NCI-H187 (cell line): ENCODE measurements around the gene FAF2.
"Not testable (repeated sequence)": the region's sequence is repeated elsewhere in the genome, so short reads cannot be mapped to it uniquely, and the experiment has no call there.

Experiments used
- DNase-seq, 2 experiments: peaks; one replicate each; lab custom pipeline; 2025; lab: John Stamatoyannopoulos, UW

Gene FAF2

DNA sequence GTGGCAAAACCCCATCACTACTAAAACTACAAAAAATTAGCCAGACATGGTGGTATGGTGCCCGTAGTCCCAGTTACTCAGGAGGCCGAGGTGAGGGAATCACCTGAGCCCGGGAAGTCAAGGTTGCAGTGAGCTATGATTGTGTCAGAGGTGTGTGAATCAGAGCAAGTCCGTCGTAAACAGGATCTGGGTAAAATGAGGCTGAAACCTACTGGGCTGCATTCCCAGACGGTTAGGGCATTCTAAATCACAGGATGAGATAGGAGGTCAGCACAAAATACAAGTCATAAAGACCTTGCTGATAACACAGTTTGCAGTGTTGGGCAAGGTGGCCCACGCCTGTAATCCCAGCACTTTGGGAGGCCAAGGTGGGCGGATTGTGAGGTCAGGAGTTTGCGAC is 29.9 kb upstream of the FAF2 start:
- DNase-seq, result no peak

DNA sequence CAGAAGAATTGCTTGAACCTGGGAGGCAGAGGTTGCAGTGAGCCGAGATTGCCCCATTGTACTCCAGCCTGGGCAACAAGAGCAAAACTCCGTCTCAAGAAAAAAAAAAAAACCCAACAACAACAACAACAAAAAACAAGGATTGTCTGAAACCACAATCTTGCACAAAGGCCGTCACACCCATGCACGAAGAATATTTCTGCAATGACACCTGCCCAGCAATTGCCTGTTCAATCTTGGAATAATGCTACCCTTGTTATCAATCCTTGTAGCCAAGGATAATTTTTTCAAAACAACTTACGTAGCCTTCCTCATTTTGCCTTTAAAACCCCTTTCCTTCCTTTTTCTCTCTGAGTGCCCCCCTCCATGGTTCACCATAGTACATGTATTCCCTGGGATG is 28.1 kb upstream of the FAF2 start:
- DNase-seq, result no peak

DNA sequence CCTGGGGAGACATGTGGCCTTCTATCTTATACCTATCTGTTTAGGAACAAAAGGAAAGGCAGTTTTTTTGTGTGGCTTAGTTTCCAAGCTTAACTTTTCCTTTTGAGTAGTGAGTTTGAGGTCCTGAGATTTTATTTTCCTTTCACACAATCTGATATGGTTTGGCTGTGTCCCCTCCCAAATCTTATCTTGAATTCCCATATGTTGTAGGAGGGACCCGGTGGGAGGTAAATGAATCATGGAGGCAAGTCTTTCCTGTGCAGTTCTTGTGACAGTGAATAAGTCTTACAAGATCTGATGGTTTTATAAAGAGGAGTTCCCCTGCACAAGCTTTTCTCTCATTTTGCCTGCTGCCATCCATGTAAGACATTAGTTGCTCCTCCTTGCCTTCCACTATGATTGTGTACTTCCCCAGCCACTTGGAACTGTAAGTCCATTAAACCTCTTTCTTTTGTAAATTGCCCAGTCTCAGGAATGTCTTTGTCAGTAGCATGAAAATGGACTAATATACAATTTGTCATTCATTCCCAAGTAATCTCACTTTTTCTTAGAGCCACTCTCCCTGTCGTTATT is 27.1 kb upstream of the FAF2 start:
- no peak for DNase-seq

DNA sequence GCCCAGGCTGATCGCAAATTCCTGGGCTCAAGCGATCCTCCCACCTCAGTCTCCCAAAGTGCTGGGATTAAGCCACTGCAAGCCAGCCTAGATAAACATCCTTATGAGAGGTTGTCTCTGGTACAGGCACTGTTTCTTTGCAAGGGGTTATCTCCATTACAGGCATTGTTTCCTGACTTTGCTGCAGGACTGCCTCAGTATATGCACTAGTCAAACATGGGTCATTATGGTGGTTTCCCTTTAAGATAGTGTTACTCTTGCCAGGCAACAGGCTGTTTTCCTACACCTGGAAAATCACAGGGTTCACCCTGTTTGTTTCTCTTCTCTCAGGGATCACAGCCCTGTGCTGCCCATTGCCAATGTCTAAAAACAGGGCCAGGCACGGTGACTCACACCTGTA is 24.0 kb upstream of the FAF2 start:
- no peak for DNase-seq

DNA sequence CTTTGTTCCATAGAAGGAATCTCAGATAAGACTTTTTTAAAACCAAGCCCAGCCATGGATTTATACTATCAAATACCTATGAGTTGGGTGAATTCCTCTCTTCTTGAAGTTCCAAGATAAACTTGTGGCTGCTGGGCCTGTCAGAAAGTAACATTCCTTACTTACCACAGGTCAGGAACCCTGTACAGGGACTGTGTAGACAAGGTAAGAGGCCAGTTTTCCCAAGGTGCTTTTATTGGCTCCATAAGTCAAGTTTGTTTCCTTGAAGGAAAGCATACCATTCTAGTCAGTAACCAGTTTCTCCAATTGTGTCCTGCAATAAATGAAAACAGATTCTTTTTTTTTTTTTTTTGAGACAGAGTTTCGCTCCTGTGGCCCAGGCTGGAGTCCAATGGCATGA is 23.0 kb upstream of the FAF2 start:
- no peak for DNase-seq

DNA sequence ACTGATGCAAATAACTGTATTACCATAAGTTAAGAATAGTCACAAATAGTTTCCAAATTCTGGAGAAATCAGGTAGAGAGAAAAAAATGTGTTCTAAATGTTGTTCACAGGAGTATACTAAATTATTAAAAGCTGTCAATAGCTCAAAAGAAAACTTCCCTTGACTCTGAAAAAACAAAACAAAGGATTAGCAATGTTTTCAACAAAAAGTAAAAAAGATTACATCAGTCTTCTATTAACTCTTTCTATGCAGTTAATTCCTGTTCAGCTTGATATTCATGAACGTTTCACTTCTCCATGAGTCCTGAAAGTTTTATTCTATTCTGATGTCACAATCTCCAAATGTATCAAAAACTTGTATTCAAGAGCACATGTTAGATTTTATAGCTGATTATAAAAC is 22.4 kb upstream of the FAF2 start:
- no peak for DNase-seq

DNA sequence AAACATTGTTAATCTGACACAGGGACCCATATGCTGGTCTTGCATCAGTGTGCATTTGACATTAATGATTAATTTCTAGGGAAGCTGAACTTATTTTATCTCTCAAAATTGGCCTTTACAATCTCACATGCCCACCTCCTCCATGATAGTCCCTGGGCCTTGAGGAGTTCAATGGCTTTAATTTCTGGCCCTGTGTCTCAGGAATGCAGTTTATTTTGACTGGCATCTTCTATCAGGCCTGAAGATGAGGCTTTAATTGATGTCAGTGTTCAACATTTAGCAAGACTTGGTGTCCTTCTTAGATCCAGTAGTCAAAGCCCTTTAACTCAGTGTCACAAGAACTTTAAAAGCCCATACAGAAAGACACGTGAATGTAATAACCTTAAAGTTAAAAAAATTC is 21.3 kb upstream of the FAF2 start:
- no peak for DNase-seq

DNA sequence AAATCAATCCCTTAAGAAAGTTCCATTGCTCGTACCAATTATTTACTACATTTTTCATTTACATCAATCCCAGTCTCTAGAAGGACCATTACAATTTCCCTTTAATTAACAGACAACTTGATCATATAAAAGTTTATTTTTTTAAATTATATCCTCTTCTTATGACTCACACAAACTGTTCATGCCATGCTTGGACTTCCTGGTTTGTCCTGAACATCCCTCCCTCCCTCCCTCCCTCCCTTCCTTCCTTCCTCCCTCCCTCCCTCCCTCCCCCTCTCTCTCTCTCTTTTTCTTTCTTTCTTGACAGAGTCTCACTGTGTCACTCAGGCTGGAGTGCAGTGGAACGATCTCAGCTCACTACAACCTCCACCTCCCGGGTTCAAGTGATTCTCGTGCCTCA is 20.2 kb upstream of the FAF2 start:
- DNase-seq, result no peak

DNA sequence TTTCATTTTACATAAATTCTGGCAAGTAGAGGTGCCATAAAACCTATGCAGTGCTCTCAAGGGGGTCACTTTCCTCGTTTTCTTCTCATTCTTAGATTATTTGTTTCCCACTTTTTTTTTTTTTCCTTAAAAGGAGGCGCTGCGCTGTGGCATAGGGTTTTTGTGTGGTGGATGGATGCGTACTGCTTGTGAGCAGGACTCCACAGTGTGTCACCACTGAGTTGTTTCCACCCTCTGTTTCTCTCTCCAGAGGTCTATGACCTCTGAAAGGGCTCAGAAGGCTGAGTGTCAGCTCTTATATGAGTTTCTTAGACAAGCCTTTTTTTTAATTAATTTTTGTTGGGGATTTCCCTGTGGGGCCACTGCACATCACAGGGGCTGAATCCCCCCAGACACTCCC is 18.2 kb upstream of the FAF2 start:
- DNase-seq, result no peak

DNA sequence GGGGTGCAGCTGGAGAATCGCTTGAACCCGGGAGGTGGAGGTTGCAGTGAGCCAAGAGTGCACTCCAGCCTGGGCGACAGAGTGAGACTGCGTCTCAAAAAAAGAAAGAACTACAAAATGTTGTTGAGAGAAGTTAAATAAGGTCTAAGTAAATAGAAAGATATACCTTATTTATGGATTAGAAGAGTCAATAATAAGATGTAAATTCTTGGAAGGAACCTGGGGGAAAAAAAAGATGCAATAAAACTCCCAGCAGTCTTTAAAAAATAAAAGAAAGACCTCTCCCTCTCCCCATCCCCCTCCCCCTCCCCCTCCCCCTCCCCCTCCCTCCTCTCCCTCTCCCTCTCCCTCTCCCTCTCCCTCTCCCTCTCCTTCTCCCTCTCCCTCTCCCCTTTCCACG is 15.5 kb upstream of the FAF2 start:
- no peak for DNase-seq

DNA sequence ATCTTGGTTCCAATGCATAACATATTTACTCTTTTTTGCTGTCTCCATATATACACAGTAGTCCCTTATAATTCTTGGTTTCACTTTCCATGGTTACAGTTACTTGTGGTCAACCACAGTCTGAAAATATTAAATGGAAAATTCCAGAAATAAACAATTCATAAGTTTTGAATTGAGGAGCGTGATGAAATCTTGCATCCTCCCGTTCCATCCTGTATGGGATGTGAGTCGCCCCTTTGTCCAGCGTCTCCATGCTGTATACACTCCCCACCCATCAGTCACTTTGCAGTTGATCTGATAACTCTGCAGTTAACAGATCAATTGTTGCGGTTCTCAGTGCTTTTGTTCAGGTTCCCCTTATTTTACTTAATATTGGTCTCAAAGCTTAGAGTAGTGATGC is 11.5 kb upstream of the FAF2 start:
- DNase-seq, result no peak

DNA sequence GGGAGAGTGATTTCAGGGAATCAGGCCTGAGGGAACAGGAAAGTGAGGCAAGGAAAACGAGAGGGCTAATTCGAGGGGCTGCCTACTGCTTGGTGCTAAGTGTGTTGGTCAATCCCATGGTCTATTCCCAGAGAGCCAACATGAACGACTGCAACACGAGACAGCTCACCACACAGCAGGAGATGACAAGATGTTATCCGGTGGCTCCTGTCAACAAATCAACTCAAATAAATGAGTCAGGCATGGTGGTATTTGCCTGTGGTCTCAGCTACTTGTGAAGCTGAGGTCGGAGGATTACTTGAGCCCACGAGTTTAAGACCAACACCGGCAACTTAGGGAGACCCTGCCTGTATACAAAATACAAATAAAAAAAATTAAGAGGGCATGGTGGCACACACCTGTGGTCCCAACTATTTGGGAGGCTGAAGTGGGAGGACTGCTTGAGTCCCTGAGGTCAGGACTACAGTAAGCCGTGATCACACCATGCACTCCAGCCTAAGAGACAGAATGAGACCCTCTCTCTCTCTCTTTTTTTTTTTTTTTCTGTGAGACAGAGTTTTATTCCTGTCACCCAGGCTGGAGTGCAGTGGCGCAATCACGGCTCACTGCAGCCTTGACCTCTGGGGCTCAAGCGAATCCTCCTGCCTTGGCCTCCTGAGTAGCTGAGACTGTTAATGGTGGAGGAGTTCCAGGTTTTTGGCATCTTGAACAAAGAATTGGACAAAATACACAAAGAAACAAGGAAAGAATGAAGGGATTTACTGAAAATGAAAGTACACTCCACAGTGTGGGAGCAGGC is 9.0 kb upstream of the FAF2 start:
- DNase-seq, result no peak

DNA sequence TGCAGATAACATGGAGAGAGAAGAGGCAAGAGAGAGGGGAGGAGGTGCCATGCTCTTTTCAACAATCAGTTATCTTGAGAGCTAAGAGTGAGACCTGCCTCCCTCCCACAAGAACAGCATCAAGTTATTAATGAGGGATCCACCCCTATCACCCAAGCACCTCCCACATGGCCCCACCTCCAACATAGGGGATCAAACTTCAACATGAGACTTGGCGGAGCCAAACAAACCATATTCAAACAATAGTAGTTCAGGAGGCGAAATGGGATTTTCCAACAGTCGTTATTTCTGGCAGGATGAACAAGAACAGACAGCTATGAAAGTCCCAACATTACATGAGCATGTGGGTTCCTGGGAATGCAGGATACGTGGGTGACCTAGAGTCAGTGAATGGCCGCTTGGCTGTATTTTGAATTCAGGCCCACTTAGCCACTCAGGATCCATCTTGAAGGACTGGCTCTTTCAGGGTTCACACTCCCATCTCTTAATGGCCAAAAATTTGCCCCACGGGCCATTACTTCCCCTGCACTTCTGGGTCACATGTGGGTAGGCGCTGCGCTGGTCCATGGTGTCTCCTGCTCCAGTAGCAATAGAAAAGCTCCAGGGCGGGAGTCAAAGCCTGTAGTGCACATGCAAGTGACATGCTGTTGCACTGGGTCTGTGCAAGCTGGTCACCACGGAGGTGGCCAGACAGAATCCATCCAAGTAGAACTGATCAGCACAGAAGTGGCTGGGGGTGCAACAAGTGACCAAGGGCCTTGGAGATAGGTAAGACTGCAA is 7.1 kb upstream of the FAF2 start:
- no peak for DNase-seq

DNA sequence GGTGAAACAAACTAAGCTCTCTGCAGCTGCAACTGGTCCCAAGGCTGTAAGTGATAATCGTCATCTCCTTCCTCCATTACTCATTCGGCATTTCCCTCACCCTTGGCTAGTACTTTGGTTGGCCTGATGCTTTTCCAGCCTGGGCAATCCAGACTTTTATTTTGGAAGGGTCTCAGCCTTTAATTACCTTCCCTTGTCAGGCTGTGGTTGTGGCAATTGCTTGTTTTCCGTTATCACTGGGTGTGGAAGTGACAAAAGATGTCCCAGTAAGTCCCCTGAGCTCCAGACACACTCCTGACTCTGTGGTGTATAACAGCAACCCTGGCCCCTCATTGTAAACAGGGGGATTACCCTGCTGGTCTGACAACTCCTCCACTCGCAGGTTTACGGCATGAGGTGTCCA is 6.3 kb upstream of the FAF2 start:
- DNase-seq, result no peak

DNA sequence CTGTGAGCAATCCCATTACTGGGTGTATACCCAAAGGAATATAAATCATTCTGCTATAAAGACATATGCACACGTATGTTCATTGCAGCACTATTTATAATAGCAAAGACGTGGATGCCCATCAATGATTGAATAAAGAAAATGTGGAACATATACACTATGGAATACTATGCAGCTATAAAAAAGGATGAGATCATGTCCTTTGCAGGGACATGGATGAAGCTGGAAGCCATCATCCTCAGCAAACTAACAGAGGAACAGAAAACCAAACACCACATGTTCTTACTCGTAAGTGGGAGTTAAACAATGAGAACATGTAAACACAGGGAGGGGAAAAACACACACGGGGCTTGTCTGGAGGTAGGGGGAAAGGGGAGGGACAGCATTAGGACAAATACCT is 5.3 kb upstream of the FAF2 start:
- DNase-seq, result not testable (repeated sequence)

DNA sequence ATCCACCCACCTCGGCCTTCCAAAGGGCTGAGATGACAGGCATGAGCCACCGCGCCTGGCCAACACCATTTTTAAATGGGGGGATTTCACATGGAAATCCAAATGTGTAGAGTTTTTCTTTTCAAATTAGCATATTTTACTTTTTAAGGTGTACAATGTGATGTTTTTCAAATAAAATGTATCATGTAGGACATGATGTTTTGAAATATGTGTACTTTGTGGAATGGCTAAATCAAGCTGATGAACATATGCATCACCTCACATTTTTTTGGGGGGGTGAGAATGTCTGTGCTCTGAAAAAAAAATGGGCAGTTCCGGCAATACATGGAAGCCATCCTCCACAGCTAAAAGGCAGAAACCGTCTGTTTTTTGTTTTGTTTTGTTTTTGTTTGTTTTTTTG is 3.4 kb upstream of the FAF2 start:
- no peak for DNase-seq

DNA sequence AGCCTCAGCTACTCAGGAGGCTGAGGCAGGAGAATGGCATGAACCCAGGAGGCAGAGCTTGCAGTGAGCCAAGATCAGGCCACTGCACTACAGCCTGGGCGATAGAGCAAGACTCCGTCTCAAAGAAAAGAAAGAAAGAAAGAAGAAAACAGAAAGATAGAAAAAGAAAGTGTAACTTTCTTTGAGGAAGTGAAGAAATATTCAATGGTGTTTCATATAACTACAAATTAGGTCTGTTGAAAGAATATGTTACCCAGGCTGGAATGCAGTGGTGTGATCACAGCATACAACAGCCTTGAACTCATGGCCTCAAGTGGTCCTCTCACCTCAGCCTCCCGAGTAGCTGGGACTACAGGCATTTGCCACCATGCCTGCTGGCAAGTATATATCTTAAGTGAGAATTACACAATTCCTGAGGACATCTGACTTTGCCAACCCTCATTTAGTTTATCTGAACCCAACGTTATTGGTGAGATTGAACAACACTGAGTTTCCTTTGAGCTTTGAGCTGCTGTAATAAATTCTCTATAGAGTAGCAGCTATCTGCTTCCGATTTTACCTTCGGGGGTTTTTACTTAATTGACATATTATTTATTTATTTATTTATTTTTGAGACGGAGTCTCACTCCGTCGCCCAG is 2.0 kb upstream of the FAF2 start:
- no peak for DNase-seq

DNA sequence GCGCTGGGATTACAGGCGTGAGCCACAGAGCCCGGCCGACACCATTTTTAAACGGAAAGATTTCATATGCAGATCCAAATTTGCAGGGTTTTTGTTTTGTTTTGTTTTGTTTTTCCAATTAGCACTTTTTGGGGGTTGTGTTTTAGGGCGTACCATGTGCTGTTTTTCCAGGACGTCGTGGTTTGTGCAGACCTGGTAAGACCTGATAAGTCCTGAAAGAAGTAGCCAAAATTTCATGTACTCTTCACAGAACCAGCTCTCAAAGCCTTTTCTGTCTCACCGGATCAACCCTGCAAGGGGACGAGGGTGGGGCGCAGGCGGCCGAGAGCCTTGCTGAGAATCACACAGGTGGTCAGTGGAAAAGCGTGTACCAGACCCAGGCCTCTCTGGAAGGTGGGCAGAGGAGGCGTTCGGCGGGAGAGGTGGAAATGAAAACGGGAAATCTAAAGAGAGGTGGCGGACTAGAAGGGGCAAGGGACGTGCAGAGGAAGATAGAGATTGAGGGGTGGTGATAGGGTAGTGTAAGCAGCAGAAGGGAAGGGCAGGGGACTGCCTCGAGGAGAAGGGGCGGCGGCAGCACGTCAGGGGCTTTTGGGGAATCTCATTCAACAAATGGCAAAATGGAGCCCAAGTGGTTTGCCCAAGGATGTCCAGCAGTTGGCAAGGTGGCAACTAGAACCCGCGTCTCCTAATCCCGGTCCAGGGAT is 1.1 kb upstream of the FAF2 start:
- no peak for DNase-seq

DNA sequence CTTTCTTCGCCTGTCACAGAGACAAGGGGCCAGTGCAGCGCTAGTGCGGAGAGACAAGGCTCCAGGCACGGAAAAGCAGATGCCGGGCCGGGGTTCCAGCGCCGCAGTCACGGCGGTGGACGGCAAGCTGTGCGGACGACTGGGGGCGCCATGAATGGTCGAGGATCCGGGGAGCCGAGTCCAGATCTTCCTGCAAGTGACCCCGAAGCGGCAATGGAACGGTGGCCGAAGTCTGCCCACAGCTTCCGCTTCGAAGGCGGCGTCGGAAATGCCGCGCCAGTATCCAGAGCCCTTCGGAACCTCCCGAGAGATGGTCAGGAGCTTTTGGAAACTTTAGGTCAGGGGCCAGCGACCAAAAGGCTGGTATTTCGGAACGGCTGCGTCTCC is 601 bp upstream of the FAF2 start:
- DNase-seq, result no peak

DNA sequence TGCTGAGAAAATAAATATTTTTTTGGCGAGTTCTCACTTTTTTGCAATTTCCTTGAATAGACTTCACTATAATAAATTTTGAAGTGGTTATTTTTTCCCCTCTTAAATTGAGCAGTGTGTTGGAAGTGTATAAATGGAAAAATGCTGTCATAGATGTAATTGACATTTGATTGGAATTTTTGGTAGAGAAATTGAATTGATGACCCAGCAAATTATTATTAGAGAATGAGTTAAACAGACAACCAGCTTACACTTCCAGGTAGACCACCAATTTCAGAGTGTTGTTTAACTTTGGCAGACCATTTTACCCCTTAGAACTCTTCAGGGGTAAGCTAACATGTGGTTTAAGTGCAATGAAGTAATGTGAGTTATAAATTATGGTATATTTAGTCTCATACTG is 1.9 kb downstream of the FAF2 start:
- DNase-seq, result no peak

DNA sequence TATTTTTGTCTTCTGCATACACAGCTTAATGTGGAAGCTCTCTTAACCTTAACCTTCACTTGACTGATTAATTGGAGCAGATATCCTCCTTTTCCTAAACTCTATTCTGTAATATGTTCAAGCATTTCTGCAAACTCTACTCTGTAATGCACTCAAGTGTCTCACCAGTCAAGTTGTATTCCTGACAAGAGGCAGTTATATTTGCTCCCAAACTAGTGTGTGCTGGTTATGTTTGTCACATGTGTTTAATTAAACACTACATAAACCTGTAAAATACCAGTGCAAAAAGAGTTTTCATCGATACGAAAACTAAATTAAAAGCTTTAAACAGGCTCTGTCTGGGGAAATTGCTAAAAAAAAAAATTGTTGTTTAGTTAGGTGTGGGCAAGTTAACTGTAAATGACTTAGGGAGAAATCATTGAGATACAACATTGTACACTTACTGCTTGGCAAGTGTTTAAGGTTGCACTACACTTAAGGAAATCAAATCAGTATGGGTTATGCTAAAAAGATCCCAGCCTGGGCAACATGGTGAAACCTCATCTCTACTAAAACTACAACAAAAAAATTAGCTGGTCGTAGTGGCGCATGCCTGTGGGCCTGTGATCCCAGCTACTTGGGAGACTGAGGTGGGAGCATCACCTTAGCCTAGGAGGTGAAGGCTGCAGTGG is 6.7 kb downstream of the FAF2 start:
- no peak for DNase-seq
